HUES64 (cell line): ENCODE data around the gene GRIP1.
"Not testable (repeated sequence)": the region's sequence is repeated elsewhere in the genome, so short reads cannot be mapped to it uniquely, and the experiment has no call there.

Experiments used
- H3K27ac ChIP-seq: 2 replicates; pipeline ENCODE4 v1.7.0; 2013; ENCODE audit warnings: low read depth, low read length, inconsistent platforms
- H3K27me3 ChIP-seq: 2 replicates; pipeline ENCODE4 v1.6.1; 2013; ENCODE audit warnings: mild to moderate bottlenecking, low read length; ENCODE audit not compliant: insufficient read depth
- H3K36me3 ChIP-seq: 2 replicates; pipeline ENCODE4 v1.6.1; 2013; ENCODE audit warnings: mild to moderate bottlenecking, low read length; ENCODE audit not compliant: insufficient read depth
- H3K4me1 ChIP-seq: 2 replicates; pipeline ENCODE4 v1.6.1; 2013; ENCODE audit warnings: mild to moderate bottlenecking, low read length, moderate library complexity; ENCODE audit not compliant: insufficient read depth
- H3K4me3 ChIP-seq: 2 replicates; pipeline ENCODE4 v1.5.1; 2013; ENCODE audit warnings: mild to moderate bottlenecking, low read length, moderate library complexity
- H3K9ac ChIP-seq: 2 replicates; pipeline ENCODE4 v1.6.1; 2013; ENCODE audit warnings: mild to moderate bottlenecking, low read depth, low read length
- H3K9me3 ChIP-seq: 2 replicates; pipeline ENCODE4 v1.6.1; 2013; ENCODE audit warnings: low read depth, low read length; ENCODE audit not compliant: insufficient read depth
- WGBS: fragments of 150-250, 120-280 bp; methylation state at CpG from one replicate; pipeline ENCODE4 v1.1.7; 2013; ENCODE audit warnings: missing lambda C conversion rate; 5-methylcytosine and 5-hydroxymethylcytosine counted together

GRIP1 gene

DNA sequence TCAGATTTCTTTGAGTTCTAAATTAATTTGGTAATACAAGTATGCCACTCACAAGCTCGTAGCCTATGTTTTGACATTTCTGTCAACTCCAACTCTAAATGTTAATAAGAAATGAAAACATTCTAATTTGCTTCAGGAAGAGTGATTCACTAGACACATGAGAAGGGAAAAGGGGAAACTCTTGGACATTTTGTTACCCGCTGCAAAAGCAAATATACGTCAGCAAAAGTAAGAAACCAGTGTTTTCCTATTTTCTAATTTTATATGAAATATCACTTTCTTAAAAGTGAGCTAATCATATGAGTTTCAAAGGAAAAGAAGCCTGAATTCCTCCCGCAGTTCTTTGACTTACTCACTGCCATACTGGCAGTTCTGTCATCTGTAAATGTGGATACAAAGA lies 162.3 kb downstream of the GRIP1 start:
- 61% methylated on average over 2 of the region's 4 CpGs for WGBS

GRCh38 chr12:66516133-66516532 lies 162.7 kb downstream of the GRIP1 start:
- Histone ChIP-seq H3K4me3 (no peak overlapping the region), H3K9me3 (peaks cover 8% of the 10 kb centered on the region), H3K27me3 (no peaks in the 10 kb centered on the region), H3K4me1 (peaks cover 23% of the 10 kb centered on the region), H3K9ac (no peak overlapping the region; the same call in 1 of the 2 replicates), H3K27ac (peak overlapping the region; percentile 38; the same call in 1 of the 2 replicates), H3K36me3 (0 out of 2 replicates have a peak, but pooled peaks cover 5% of the 10 kb centered on the region)
- WGBS = 56% methylated on average over 2 of the region's 2 CpGs

More for the DNA sequence above, 162.3 kb downstream of the GRIP1 start:
- Histone ChIP-seq H3K4me1 (peaks cover 23% of the 10 kb centered on the region), H3K4me3 (no peak overlapping the region), H3K27me3 (no peaks in the 10 kb centered on the region), H3K36me3 (0 out of 2 replicates have a peak, but pooled peaks cover 5% of the 10 kb centered on the region), H3K27ac (peak overlapping the region; percentile 38; the same call in 1 of the 2 replicates), H3K9ac (peak overlapping the region; percentile 17; the same call in 1 of the 2 replicates), H3K9me3 (peaks cover 10% of the 10 kb centered on the region)

DNA sequence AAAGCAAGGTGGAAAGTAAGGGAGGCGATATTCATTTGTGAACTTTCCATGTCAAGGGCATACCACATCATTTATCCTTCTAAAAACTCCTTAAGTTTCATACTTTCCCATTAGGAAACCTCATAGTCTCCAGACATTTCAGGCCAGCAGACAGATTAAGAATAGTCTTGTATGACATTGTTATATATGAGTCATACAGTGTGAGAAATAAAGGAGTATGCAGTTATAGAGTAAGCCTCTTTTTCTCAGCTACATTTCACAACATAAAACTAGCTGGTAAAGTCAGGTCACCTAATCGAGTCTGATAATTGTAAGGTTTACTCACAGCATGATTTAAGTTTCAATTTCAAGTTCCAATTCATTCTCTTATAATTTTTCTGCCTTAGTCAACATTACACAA lies 164.3 kb downstream of the GRIP1 start:
- H3K27ac ChIP-seq = no peak overlapping the region
- H3K36me3 ChIP-seq = no peaks in the 10 kb centered on the region
- 0 out of 2 replicates have a peak, but pooled peaks cover 3% of the 10 kb centered on the region for H3K9me3 ChIP-seq
- 98% methylated on average over 2 of the region's 2 CpGs for WGBS
- no peaks in the 10 kb centered on the region for H3K27me3 ChIP-seq
- H3K4me1 ChIP-seq = peaks cover 23% of the 10 kb centered on the region
- no peak overlapping the region for H3K4me3 ChIP-seq
- H3K9ac ChIP-seq = no peak overlapping the region

GRCh38 chr12:66508025-66508424 lies 170.9 kb downstream of the GRIP1 start:
- Histone ChIP-seq H3K27ac (no peak overlapping the region), H3K4me1 (peaks cover 4% of the 10 kb centered on the region), H3K27me3 (no peaks in the 10 kb centered on the region), H3K9ac (no peak overlapping the region), H3K9me3 (peaks cover 8% of the 10 kb centered on the region), H3K4me3 (no peak overlapping the region), H3K36me3 (no peaks in the 10 kb centered on the region)
- WGBS = 89% methylated on average over 1 of the region's 2 CpGs

DNA sequence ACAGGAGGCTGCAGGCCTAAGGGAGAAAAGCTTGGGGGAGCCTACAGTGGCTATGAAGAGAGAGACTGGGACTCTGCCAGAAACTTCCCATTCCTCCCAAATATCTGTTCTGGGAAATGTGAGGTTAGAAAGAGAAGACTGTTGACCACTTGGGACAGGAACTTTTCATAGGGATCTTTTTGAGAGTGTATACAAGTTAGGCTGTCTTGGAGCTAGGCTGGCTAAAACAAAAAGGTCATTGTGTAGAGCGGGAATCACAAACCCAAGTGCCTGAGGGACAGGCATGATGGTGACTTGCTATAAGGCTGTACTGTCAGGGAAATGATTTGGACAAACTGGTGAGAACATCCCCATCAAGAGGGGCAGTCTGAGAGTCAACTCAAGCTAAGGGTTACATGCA lies 175.1 kb downstream of the GRIP1 start:
- Histone ChIP-seq H3K4me3 (no peak overlapping the region), H3K4me1 (peaks cover 24% of the 10 kb centered on the region), H3K9ac (no peak overlapping the region), H3K36me3 (no peaks in the 10 kb centered on the region), H3K27me3 (no peaks in the 10 kb centered on the region), H3K9me3 (peaks cover 5% of the 10 kb centered on the region), H3K27ac (no peak overlapping the region)
- WGBS = 89% methylated on average over 1 of the region's 1 CpG

DNA sequence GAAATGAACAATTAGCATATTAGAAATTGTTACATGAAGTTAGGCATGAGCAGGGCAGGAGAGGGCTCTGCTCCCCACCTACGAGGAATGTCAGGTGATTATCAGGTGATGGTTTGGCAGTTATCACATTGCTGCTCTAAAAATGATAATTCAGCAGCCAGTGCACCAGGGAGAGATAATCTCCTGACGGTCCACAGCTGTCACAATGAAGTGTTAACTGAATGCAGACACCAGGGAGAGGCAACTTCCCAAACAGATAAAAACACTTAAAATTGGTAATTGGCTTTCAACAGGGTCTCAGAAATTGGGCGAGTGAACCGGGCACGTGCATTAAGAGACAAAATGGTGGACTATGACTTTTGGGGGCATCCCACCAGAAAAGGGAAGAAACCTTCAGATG lies 176.0 kb downstream of the GRIP1 start:
- H3K4me3 ChIP-seq = no peak overlapping the region
- peaks cover 32% of the 10 kb centered on the region for H3K4me1 ChIP-seq
- no peak overlapping the region for H3K27ac ChIP-seq
- peaks cover 5% of the 10 kb centered on the region for H3K9me3 ChIP-seq
- no peak overlapping the region for H3K9ac ChIP-seq
- WGBS = 79% methylated on average over 5 of the region's 5 CpGs
- no peaks in the 10 kb centered on the region for H3K27me3 ChIP-seq
- no peaks in the 10 kb centered on the region for H3K36me3 ChIP-seq

- H3K9me3 ChIP-seq = peaks cover under 1% of the 10 kb centered on the region; the same call in 1 of the 2 replicates
- H3K27ac ChIP-seq = no peak overlapping the region
- WGBS = 85% methylated on average over 1 of the region's 1 CpG
Measured at GRCh38 chr12:66500841-66501240, 178.0 kb downstream of the GRIP1 start.

GRCh38 chr12:66500091-66500490 lies 178.8 kb downstream of the GRIP1 start:
- Histone ChIP-seq H3K9ac (no peak overlapping the region), H3K27ac (no peak overlapping the region), H3K9me3 (no peaks in the 10 kb centered on the region), H3K36me3 (no peaks in the 10 kb centered on the region), H3K4me3 (no peak overlapping the region), H3K4me1 (peaks cover 57% of the 10 kb centered on the region), H3K27me3 (no peaks in the 10 kb centered on the region)
- WGBS = 74% methylated on average over 3 of the region's 3 CpGs

More at GRCh38 chr12:66500841-66501240, 178.0 kb downstream of the GRIP1 start:
- Histone ChIP-seq H3K4me3 (no peak overlapping the region), H3K27me3 (no peaks in the 10 kb centered on the region), H3K36me3 (no peaks in the 10 kb centered on the region), H3K9ac (no peak overlapping the region), H3K4me1 (peaks cover 50% of the 10 kb centered on the region)

- Histone ChIP-seq H3K9ac (no peak overlapping the region), H3K4me3 (no peak overlapping the region), H3K9me3 (no peaks in the 10 kb centered on the region), H3K36me3 (no peaks in the 10 kb centered on the region), H3K27me3 (no peaks in the 10 kb centered on the region), H3K4me1 (peaks cover 58% of the 10 kb centered on the region), H3K27ac (peak overlapping the region; percentile 69; the same call in 1 of the 2 replicates)
Measured at GRCh38 chr12:66499000-66499399, 179.9 kb downstream of the GRIP1 start.

- Histone ChIP-seq H3K9ac (peak overlapping the region; percentile 45; the same call in 1 of the 2 replicates), H3K4me3 (0 out of 2 replicates have a peak overlapping the region, but pooled peaks have one; percentile 2), H3K27ac (peak overlapping the region; percentile 69), H3K4me1 (peaks cover 65% of the 10 kb centered on the region)
- not testable (repeated sequence) for H3K9me3 ChIP-seq, H3K36me3 ChIP-seq, H3K27me3 ChIP-seq
- 10% methylated on average over 6 of the region's 6 CpGs for WGBS
Measured at GRCh38 chr12:66498059-66498458, 180.8 kb downstream of the GRIP1 start.

- no peaks in the 10 kb centered on the region for H3K27me3 ChIP-seq
- peak overlapping the region; percentile 66 for H3K9ac ChIP-seq
- peaks cover 65% of the 10 kb centered on the region for H3K4me1 ChIP-seq
- H3K4me3 ChIP-seq = no peak overlapping the region
- H3K36me3 ChIP-seq = no peaks in the 10 kb centered on the region
- WGBS = 7% methylated on average over 7 of the region's 8 CpGs
- H3K27ac ChIP-seq = peak overlapping the region; percentile 90
- H3K9me3 ChIP-seq = no peaks in the 10 kb centered on the region
Measured at GRCh38 chr12:66497008-66497897, 181.6 kb downstream of the GRIP1 start.
